GM12892 (cell line): ENCODE measurements around the gene GRM7.

Experiments used
- POLR2A ChIP-seq: IDR thresholded peaks from 2 replicates; pipeline ENCODE4 v1.6.1; 2011; ENCODE audit warnings: low read depth, low read length, control low read depth
- POLR2AphosphoS5 ChIP-seq: IDR thresholded peaks from 2 replicates; pipeline ENCODE4 v1.6.1; 2011; ENCODE audit warnings: low read depth, low read length, control low read depth
- TAF1 ChIP-seq: IDR thresholded peaks from 2 replicates; pipeline ENCODE4 v1.6.1; 2011; ENCODE audit warnings: low read depth, mild to moderate bottlenecking, control low read depth, low read length, borderline replicate concordance

DNA sequence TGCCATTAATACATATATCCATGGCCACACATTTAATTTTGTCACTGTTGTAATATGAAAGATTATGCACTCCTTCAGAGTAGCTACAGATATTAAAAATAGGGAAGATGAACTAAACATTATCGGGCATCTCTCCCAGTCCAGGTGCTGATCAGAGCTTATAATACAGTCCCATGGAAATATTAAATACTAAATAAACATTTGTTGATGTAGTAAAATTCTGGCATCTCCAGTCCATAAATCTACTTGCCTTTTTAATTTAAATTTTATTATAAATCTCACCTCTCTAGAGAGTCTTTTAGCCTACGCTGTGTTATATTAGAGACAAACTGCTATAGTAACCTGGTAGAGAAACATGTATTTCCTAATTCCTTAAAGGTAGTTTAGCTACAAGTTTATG lies 297.6 kb downstream of the GRM7 start:
- TF ChIP-seq POLR2A (no peak), POLR2AphosphoS5 (no peak), TAF1 (no peak)
